Prostate gland (tissue), 2 donors: ENCODE data around the gene DROSHA. TPM values are rescaled to one million over a fixed set of nuclear protein-coding genes. Genes with fewer than 3 reads are reported as not detected.

Experiments used
- DNase-seq: peaks from one replicate; pipeline ENCODE4 v3.0.0-alpha.2; 2019; ENCODE audit warnings: low spot score
- H3K27ac ChIP-seq, 2 donors: fragments of 200-600 bp; sonication (generic); 2 replicates each; pipeline ENCODE4 v1.5.1; 2017 to 2019
- H3K27me3 ChIP-seq: fragments of 200-600 bp; sonication (generic); replicated peaks from 2 replicates; pipeline ENCODE4 v1.5.1; 2019; ENCODE audit not compliant: insufficient read depth
- H3K36me3 ChIP-seq, 2 donors: fragments of 200-600 bp; sonication (generic); 1 replicate in 1 of 2; 2 replicates in 1 of 2; pipeline versions ENCODE4 v1.5.1 to v1.8.1; 2017 to 2019
- H3K4me1 ChIP-seq: fragments of 200-600 bp; sonication (generic); replicated peaks from 2 replicates; pipeline ENCODE4 v1.5.1; 2019
- H3K4me3 ChIP-seq, 2 donors: fragments of 200-600 bp; sonication (generic); 2 replicates each; pipeline ENCODE4 v1.5.1; 2017 to 2019
- H3K9me3 ChIP-seq: fragments of 200-600 bp; sonication (generic); 2 replicates; pipeline ENCODE4 v1.5.1; 2017
- CTCF ChIP-seq, 4 experiments: fragments of 200-600 bp in 2 of 4; fragments of 450-650 bp in 2 of 4; sonication (generic) in 2 of 4; IDR thresholded peaks; 1 replicate in 3 of 4; 2 replicates in 1 of 4; pipeline ENCODE4 v1.5.1; 2016 to 2019; ENCODE audit warnings: antibody characterized with exemption in 4 of 4, mild to moderate bottlenecking in 2 of 4, moderate library complexity in 2 of 4
- POLR2A ChIP-seq: fragments of 450-650 bp; IDR thresholded peaks from one replicate; pipeline ENCODE4 v1.6.1; 2016; ENCODE audit warnings: antibody characterized with exemption, mild to moderate bottlenecking
- POLR2AphosphoS5 ChIP-seq: sonication (generic); formaldehyde crosslinking; IDR thresholded peaks from one replicate; pipeline ENCODE4 v1.6.1; 2017; ENCODE audit warnings: antibody characterized with exemption
- WGBS: methylation state at CpG from one replicate; pipeline ENCODE4 v1.1.5; 2018; 5-methylcytosine and 5-hydroxymethylcytosine counted together
- intact Hi-C: fragments of 100-400 bp; cut with DNase I; formaldehyde crosslinking; loops from one replicate; pipeline ENCODE4 v1.14.2; 2022
- total RNA-seq, 2 donors: library from RNA; depleted of rRNA; stranded (reverse); fragments of >200 nt; gene quantifications; one replicate each; pipeline ENCODE4 v1.1.0, GENCODE V29; 2016

DROSHA gene
- total RNA-seq, 2 donors from 2014 or later = 27.6 to 45.7 TPM

GRCh38 chr5:31410089-31410488 is 121.8 kb downstream of the DROSHA start:
- no peaks in the 10 kb centered on the region for H3K27me3 ChIP-seq
- intact Hi-C loops = no loop called here
- no peak for DNase-seq
- no peak overlapping the region for H3K4me3 ChIP-seq
- TF ChIP-seq POLR2A (no peak), CTCF (IDR thresholded peaks at IDR 0.05) (no peak), POLR2AphosphoS5 (no peak)
- H3K36me3 ChIP-seq = peaks cover 0 to 6% of the 10 kb centered on the region in 2 donors
- no peaks in the 10 kb centered on the region for H3K4me1 ChIP-seq
- WGBS = 85% methylated on average over 5 of the region's 5 CpGs
- H3K27ac ChIP-seq = no peak overlapping the region
- H3K9me3 ChIP-seq = no peaks in the 10 kb centered on the region

- H3K27me3 ChIP-seq = no peaks in the 10 kb centered on the region
- DNase-seq = peak; percentile 8
- intact Hi-C loops = no loop called here
- no peak overlapping the region for H3K27ac ChIP-seq
- H3K4me1 ChIP-seq = no peaks in the 10 kb centered on the region
- TF ChIP-seq POLR2A (no peak), CTCF (IDR thresholded peaks at IDR 0.05) (no peak), POLR2AphosphoS5 (no peak)
- H3K4me3 ChIP-seq = no peak overlapping the region
- peaks cover 0 to 6% of the 10 kb centered on the region in 2 donors for H3K36me3 ChIP-seq
- H3K9me3 ChIP-seq = no peaks in the 10 kb centered on the region
Observed at GRCh38 chr5:31408814-31409213, 123.1 kb downstream of the DROSHA start.

GRCh38 chr5:31407921-31408693 is 123.8 kb downstream of the DROSHA start:
- Histone ChIP-seq H3K27ac (no peak overlapping the region), H3K27me3 (no peaks in the 10 kb centered on the region), H3K4me1 (no peaks in the 10 kb centered on the region), H3K4me3 (no peak overlapping the region), H3K36me3 (peaks cover 0 to 6% of the 10 kb centered on the region in 2 donors), H3K9me3 (no peaks in the 10 kb centered on the region)
- no peak for DNase-seq
- 62% methylated on average over 4 of the region's 4 CpGs for WGBS
- intact Hi-C loops = no loop called here
- no peak for TF ChIP-seq CTCF (IDR thresholded peaks at IDR 0.05)
- TF ChIP-seq POLR2A = no peak
- TF ChIP-seq POLR2AphosphoS5 = no peak

- H3K36me3 ChIP-seq = peaks cover 0 to 6% of the 10 kb centered on the region in 2 donors
- H3K4me1 ChIP-seq = no peaks in the 10 kb centered on the region
- H3K27ac ChIP-seq = no peak overlapping the region
- no peak overlapping the region for H3K4me3 ChIP-seq
- intact Hi-C loops = no loop called here
- no peak for DNase-seq
- 92% methylated on average over 3 of the region's 3 CpGs for WGBS
- TF ChIP-seq POLR2AphosphoS5 = no peak
- no peak for TF ChIP-seq POLR2A
- no peak for TF ChIP-seq CTCF (IDR thresholded peaks at IDR 0.05)
- no peaks in the 10 kb centered on the region for H3K9me3 ChIP-seq
- H3K27me3 ChIP-seq = no peaks in the 10 kb centered on the region
Observed at GRCh38 chr5:31404325-31404724, 127.6 kb downstream of the DROSHA start.

GRCh38 chr5:31401691-31402090 is 130.2 kb downstream of the DROSHA start:
- 38% methylated on average over 3 of the region's 3 CpGs for WGBS
- no peak for TF ChIP-seq CTCF (IDR thresholded peaks at IDR 0.05)
- TF ChIP-seq POLR2A = no peak
- TF ChIP-seq POLR2AphosphoS5 = no peak
- H3K27ac ChIP-seq = no peak overlapping the region
- intact Hi-C loops = no loop called here
- DNase-seq = no peak
- H3K36me3 ChIP-seq = peaks cover 0 to 6% of the 10 kb centered on the region in 2 donors
- no peak overlapping the region for H3K4me3 ChIP-seq
- no peaks in the 10 kb centered on the region for H3K4me1 ChIP-seq
- H3K9me3 ChIP-seq = no peaks in the 10 kb centered on the region
- H3K27me3 ChIP-seq = no peaks in the 10 kb centered on the region
